ENCODE data around the gene HNRNPF. TPM values are rescaled to one million over a fixed set of nuclear protein-coding genes. Genes with fewer than 3 reads are reported as not detected.

HNRNPF gene
- total and polyA plus RNA-seq, 12 donors = 26.4 to 113 (median 74.3) TPM

DNA sequence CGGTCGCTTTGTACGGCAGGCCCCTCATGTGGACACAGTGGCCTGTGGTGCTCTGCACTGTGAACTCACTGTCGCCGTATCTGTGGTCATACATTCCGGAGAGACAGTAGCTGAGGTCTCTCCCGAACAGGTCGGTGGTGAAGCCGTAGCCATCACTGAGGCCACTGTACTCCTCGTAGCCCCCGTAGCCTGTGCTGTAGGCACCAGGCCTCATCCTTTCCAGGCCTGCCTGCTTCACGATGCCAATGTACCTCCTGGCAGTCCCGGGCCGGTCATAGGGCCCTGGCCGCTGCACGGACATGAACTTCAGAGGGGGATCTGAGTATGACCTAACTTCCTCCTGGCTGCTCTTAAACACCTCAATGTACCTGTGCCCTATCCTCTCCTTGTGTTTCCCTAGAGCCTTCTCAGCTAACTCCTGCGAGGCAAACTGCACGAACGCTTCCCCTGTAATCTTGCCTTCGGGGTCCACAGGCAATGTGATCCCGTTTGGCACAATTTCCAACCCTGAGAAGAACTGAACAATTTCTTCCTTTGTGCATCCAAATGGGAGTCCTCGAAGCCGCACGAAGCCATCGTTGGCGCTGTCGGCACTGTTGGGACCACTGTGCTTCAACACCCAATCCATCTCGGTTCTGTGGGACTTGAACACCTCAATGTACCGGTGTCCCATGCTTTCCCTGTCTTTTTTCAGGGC lies 21.9 kb downstream of the HNRNPF start:
- TF ChIP-seq, protein P1, sequence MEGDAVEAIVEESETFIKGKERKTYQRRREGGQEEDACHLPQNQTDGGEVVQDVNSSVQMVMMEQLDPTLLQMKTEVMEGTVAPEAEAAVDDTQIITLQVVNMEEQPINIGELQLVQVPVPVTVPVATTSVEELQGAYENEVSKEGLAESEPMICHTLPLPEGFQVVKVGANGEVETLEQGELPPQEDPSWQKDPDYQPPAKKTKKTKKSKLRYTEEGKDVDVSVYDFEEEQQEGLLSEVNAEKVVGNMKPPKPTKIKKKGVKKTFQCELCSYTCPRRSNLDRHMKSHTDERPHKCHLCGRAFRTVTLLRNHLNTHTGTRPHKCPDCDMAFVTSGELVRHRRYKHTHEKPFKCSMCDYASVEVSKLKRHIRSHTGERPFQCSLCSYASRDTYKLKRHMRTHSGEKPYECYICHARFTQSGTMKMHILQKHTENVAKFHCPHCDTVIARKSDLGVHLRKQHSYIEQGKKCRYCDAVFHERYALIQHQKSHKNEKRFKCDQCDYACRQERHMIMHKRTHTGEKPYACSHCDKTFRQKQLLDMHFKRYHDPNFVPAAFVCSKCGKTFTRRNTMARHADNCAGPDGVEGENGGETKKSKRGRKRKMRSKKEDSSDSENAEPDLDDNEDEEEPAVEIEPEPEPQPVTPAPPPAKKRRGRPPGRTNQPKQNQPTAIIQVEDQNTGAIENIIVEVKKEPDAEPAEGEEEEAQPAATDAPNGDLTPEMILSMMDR (IDR thresholded peaks at IDR 0.05) = no peak
- ATAC-seq (peak in 1 of 8 donors; percentile 12), DNase-seq (no peak)
- Histone ChIP-seq H3K4me1 (peaks cover 0 to 40% (median 20%) of the 10 kb centered on the region in 9 donors), H3K9me3 (no peaks in the 10 kb centered on the region), H3K27ac (no peak overlapping the region), H3K36me3 (peaks cover 0 to 79% (median 29%) of the 10 kb centered on the region in 9 donors), H3K4me3 (no peak overlapping the region), H3K27me3 (no peaks in the 10 kb centered on the region)
- intact Hi-C loops (cut with DNase I) = no loop called here
- WGBS, 2 donors = 91 to 93% methylated on average over 29 of the region's 29 CpGs

DNA sequence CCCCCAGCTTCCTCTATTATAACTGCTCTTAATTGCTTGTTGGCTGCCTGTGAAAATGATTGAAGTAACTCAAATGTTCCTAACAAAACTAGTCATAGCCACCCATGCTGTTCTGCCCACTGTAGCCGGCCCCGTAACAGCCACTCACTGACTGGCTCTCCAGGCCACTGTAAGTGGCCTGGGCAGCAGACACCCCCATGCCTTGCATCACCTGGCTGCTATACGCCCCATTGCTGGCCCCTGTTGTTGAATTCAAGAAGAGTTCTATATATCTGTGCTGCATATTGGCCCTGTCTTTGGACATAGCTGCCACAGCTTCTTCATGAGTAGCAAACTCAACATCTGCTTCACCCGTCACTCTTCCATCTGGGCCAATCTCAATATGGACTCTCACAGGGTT lies 22.4 kb downstream of the HNRNPF start:
- intact Hi-C loops (cut with DNase I) = no loop called here
- Histone ChIP-seq H3K27me3 (no peaks in the 10 kb centered on the region), H3K4me3 (no peak overlapping the region), H3K4me1 (peaks cover 0 to 36% (median 20%) of the 10 kb centered on the region in 9 donors), H3K27ac (no peak overlapping the region), H3K36me3 (peaks cover 0 to 73% (median 23%) of the 10 kb centered on the region in 9 donors), H3K9me3 (no peaks in the 10 kb centered on the region)
- TF ChIP-seq, protein P1 (IDR thresholded peaks at IDR 0.05) = no peak
- WGBS, 2 donors = 90 to 92% methylated on average over 4 of the region's 4 CpGs
- DNase-seq (no peak), ATAC-seq (no peak)

DNA sequence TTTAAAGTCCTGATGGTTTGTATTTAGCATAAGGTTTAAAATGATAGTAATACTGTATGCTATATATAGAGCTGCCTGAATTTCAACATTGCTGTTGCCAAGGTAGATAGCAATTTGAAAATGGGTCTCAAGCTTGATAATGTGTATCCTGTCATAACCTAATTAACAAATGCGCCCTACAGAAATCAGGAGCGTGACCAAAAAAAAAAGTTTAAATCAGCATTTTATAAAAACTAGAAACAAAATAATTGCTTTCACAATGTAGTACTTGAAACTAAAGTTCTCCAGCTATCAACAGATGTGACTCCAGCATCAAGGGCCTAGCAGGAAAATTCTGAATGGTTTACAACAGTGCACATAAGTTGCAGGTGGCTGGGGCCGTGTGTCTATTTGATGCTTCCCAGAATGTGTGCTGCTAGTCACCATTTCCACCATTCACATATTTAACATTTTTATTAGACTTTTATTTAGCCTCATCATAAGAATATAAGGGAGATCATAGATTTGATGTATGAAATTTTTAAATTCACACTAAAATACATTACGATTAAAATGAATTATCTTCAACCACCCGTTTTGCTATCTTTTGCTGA lies 23.5 kb downstream of the HNRNPF start:
- no peak overlapping the region for H3K27ac ChIP-seq
- WGBS, 2 donors = 78 to 79% methylated on average over 5 of the region's 5 CpGs
- TF ChIP-seq, protein P1 (IDR thresholded peaks at IDR 0.05) = no peak
- peaks cover 0 to 63% (median 21%) of the 10 kb centered on the region in 9 donors for H3K36me3 ChIP-seq
- no peak for ATAC-seq
- H3K27me3 ChIP-seq = no peaks in the 10 kb centered on the region
- intact Hi-C loops (cut with DNase I) = no loop called here
- DNase-seq = no peak
- peaks cover 0 to 26% (median 15%) of the 10 kb centered on the region in 9 donors for H3K4me1 ChIP-seq
- no peak overlapping the region for H3K4me3 ChIP-seq
- no peaks in the 10 kb centered on the region for H3K9me3 ChIP-seq

DNA sequence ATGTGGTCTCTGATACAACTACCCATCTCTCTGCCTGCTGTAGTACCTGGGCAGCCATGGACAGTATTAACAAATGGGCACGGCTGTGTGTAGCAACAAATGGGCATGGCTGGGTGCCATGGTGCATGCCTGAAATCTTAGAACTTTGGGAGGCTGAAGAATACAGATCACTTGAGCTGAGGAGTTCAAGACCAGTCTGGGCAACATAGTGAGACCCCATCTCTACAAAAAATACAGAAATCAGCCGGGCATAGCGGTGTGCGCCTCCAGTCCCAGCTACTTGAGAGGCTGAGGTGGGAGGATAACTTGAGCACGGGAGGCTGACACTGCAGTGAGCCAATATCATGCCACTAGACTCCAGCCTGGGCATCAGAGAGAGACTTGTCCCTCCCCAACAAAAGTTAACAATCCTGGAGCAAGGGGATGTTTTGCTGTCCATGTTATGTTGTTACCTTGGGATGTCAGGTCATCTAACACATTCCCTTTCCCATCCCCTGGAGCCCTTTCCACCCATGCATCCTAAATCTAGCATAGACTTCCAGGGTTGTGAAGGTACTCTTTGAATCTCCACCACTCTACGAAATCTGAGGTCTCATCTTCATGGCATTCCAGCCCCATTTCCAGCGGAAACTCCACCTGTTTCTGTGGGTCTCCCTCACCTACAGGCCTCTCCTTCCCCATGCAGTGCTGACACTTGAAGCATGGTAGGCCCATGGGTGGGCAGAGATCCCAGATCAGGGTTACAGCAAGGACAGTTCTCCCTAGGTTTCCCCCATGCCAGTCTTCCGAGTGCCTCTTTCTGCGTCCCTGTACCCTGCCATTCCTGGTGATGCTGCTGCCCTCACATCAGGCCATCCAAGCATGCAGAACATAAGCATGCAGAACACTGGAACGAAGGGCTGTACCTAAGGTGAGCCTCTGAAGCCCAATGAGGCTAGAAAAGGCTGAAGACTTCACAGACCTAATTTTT lies 24.4 kb downstream of the HNRNPF start:
- intact Hi-C loops (cut with DNase I) = no loop called here
- H3K9me3 ChIP-seq = no peaks in the 10 kb centered on the region
- no peaks in the 10 kb centered on the region for H3K27me3 ChIP-seq
- no peak overlapping the region for H3K4me3 ChIP-seq
- ATAC-seq (peak in 7 of 8 donors; percentile 36 to 67 (median 46)), DNase-seq (no peak)
- peaks cover 0 to 18% (median 6%) of the 10 kb centered on the region in 9 donors for H3K4me1 ChIP-seq
- 81% methylated on average over 10 of the region's 10 CpGs for WGBS, 2 donors
- TF ChIP-seq, protein P1 (IDR thresholded peaks at IDR 0.05) = no peak
- H3K27ac ChIP-seq = no peak overlapping the region
- peaks cover 0 to 54% (median 18%) of the 10 kb centered on the region in 9 donors for H3K36me3 ChIP-seq
